ENCODE results near the gene INO80E.

The INO80E gene

DNA sequence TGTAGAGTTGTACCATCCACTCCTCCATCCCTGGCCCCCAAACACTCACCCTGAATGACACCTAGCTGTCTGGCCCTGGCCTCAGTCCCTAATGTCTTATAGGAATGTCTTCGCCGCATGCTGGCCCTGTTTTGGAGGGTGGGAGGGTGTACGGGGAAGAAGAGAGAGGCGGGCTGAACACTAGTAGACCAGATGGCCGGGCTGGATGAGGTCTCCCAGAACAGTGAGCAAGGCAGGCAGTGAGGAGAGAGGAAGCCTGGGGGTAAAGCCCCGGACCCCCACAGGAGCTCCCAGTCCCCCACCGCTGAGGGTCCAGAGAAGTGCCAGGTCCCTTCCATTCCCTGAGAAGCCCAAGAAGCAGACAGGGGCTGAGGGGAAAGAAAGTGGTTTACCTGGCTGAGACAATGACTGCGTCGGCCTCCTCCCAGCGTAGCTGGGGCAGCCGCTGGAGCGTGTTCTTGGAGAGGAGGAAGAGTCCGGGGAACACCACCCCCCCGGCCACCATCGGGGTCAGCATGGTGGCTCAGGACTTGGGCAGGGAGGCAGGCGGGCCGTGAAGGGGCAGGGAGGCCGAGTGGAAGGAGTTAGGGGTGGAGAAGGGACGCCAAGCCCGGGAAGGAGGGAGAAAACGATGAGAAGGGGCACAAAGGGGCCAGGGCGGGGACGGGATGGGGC lies 34.1 kb downstream of the INO80E start:
- DNase-seq (ENCODE audit: low read depth in 1 of 2, low spot score in 1 of 2): no peak
- no peak for TF ChIP-seq SPI1 (IDR thresholded peaks at IDR 0.05; ENCODE audit: borderline replicate concordance, low read depth)
- TF ChIP-seq, protein P1, sequence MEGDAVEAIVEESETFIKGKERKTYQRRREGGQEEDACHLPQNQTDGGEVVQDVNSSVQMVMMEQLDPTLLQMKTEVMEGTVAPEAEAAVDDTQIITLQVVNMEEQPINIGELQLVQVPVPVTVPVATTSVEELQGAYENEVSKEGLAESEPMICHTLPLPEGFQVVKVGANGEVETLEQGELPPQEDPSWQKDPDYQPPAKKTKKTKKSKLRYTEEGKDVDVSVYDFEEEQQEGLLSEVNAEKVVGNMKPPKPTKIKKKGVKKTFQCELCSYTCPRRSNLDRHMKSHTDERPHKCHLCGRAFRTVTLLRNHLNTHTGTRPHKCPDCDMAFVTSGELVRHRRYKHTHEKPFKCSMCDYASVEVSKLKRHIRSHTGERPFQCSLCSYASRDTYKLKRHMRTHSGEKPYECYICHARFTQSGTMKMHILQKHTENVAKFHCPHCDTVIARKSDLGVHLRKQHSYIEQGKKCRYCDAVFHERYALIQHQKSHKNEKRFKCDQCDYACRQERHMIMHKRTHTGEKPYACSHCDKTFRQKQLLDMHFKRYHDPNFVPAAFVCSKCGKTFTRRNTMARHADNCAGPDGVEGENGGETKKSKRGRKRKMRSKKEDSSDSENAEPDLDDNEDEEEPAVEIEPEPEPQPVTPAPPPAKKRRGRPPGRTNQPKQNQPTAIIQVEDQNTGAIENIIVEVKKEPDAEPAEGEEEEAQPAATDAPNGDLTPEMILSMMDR (IDR thresholded peaks at IDR 0.05; ENCODE audit: insufficient read depth, low read length): no peak
- Histone ChIP-seq H3K27ac (replicated peaks) (no peak overlapping the region), H3K4me3 (replicated peaks; ENCODE audit: insufficient read depth, low read length) (no peak overlapping the region), H3K27me3 (ENCODE audit: insufficient read depth, poor library complexity, severe bottlenecking) (peaks cover 54% of the 10 kb centered on the region)

DNA sequence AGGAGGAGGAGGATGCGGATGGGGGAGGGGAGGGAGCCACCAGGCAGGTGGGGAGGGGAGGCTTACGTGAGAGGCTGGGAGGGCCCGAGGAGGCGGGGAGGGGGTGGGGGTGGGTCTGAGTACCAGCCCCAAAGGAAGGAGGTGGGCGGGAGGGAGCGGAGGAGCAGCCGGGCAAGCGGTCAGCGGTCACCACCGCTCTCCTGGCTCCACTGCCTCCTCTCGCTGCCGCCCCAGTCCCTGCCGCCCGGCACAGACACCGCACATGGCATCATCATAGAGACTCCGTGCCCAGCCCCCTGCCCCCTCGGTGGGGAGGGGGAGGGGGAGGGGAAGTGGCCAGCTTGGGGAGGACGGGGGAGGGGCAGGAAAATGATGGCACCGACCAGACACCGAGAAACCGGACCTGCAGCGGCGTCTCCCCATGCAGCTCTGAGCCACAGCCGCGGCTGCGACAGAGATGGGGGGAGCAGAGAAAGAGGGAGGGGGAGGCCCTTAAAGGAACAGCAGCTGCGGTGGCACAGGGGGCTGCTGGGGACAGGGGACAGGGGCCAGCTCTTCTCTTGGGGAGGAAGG lies 34.9 kb downstream of the INO80E start, which contains the start of gene TLCD3B:
TLCD3B (minus strand) TSS at position 431 of the 573 bp plus-strand sequence. CDS start 744 bp downstream, outside the sequence.
- Histone ChIP-seq H3K27ac (replicated peaks) (no peak within 1 kb of the TSS), H3K27me3 (ENCODE audit: insufficient read depth, poor library complexity, severe bottlenecking) (peaks cover 52% of the 10 kb centered on the region), H3K4me3 (replicated peaks; ENCODE audit: insufficient read depth, low read length) (no peak within 1 kb of the TSS)
- TF ChIP-seq GABPA (IDR thresholded peaks at IDR 0.05; ENCODE audit: low read depth) (no peak), POLR2AphosphoS5 (IDR thresholded peaks at IDR 0.05; ENCODE audit: low read depth) (no peak), SPI1 (IDR thresholded peaks at IDR 0.05; ENCODE audit: borderline replicate concordance, low read depth) (no peak)
- TF ChIP-seq, protein P2, sequence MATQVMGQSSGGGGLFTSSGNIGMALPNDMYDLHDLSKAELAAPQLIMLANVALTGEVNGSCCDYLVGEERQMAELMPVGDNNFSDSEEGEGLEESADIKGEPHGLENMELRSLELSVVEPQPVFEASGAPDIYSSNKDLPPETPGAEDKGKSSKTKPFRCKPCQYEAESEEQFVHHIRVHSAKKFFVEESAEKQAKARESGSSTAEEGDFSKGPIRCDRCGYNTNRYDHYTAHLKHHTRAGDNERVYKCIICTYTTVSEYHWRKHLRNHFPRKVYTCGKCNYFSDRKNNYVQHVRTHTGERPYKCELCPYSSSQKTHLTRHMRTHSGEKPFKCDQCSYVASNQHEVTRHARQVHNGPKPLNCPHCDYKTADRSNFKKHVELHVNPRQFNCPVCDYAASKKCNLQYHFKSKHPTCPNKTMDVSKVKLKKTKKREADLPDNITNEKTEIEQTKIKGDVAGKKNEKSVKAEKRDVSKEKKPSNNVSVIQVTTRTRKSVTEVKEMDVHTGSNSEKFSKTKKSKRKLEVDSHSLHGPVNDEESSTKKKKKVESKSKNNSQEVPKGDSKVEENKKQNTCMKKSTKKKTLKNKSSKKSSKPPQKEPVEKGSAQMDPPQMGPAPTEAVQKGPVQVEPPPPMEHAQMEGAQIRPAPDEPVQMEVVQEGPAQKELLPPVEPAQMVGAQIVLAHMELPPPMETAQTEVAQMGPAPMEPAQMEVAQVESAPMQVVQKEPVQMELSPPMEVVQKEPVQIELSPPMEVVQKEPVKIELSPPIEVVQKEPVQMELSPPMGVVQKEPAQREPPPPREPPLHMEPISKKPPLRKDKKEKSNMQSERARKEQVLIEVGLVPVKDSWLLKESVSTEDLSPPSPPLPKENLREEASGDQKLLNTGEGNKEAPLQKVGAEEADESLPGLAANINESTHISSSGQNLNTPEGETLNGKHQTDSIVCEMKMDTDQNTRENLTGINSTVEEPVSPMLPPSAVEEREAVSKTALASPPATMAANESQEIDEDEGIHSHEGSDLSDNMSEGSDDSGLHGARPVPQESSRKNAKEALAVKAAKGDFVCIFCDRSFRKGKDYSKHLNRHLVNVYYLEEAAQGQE (IDR thresholded peaks at IDR 0.05; ENCODE audit: insufficient replicate concordance, low read depth): no peak
- TF ChIP-seq, protein P1 (IDR thresholded peaks at IDR 0.05; ENCODE audit: insufficient read depth, low read length): no peak
- no peak for DNase-seq (ENCODE audit: low read depth in 1 of 2, low spot score in 1 of 2)

DNA sequence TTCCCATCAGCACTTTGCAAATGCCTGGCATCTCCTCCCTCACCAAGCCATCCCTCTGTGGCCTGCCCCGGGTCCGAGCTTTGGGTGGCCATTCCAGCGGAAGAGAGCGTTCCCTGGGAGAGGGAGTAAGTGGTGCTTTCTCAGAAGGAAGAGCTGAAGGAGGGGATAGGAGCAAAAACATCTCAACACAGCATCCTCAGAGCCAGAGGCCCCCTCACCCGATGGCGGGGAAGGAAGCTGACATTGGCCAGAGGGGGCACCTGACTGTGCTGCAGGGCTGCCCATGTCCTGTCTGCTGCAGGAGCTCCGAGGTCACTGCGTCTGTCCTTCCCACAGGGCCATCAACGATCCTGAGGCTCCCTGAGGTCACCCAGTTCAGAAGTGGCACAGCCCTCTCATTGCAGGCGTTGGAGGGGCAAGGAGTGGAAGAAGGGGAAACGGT lies 35.5 kb downstream of the INO80E start:
- TF ChIP-seq POLR2AphosphoS5 (IDR thresholded peaks at IDR 0.05; ENCODE audit: low read depth): no peak
- TF ChIP-seq, protein P1 (IDR thresholded peaks at IDR 0.05; ENCODE audit: insufficient read depth, low read length): no peak
- TF ChIP-seq GABPA (IDR thresholded peaks at IDR 0.05; ENCODE audit: low read depth): no peak
- H3K4me3 ChIP-seq (replicated peaks; ENCODE audit: insufficient read depth, low read length): no peak overlapping the region
- H3K27me3 ChIP-seq (ENCODE audit: insufficient read depth, poor library complexity, severe bottlenecking): peaks cover 48% of the 10 kb centered on the region
- no peak for DNase-seq (ENCODE audit: low read depth in 1 of 2, low spot score in 1 of 2)
- H3K27ac ChIP-seq (replicated peaks): no peak overlapping the region

DNA sequence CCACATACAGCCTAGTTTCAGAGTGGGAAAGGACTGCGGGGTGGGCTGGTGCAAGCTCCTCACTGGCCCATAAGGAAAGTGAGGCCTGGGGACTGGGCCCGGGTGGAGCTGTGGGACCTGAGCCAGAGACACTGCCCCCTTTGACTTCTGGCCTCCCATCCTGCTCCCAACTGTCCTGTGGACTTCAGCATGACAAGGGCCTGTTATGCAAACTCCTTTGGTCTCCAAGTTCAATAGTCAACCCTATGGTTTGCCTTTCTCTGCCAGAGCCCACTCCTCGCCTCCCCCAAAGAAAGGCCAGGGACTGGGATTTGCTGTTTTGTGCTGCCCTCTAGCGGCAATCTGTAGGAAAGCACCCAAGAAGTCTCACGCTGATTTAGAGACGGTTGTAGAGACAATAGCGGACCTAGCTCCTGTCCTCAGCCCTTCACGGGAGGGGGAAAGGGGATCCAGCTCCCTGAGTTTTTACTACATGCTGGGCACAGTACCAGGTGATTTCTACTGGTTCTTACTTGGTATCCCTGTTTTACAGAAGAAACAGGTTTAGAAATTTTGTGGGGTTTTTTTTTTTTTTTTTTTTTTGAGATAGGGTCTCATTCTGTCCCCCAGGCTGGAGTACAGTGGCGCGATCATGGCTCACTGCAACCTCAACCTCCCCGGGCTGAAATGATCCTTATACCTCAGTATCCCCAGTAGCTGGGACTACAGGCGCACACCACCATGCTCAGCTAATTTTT lies 36.2 kb downstream of the INO80E start:
- peak in 1 of 2 experiments; percentile 71 for DNase-seq (ENCODE audit: low read depth in 1 of 2, low spot score in 1 of 2)
- Histone ChIP-seq H3K27me3 (ENCODE audit: insufficient read depth, poor library complexity, severe bottlenecking) (peaks cover 44% of the 10 kb centered on the region), H3K4me3 (replicated peaks; ENCODE audit: insufficient read depth, low read length) (no peak overlapping the region), H3K27ac (replicated peaks) (no peak overlapping the region)
- TF ChIP-seq, protein P1 (IDR thresholded peaks at IDR 0.05; ENCODE audit: insufficient read depth, low read length): peak; percentile 85
- TF ChIP-seq, protein P2 (IDR thresholded peaks at IDR 0.05; ENCODE audit: insufficient replicate concordance, low read depth): no peak
